NCI-H2081 treated with DMSO at 0.1 percent for 48 hours (cell line): Measurements from ENCODE around the gene GGTLC2.
"Not testable (repeated sequence)": the region's sequence is repeated elsewhere in the genome, so short reads cannot be mapped to it uniquely, and the experiment has no call there.

Experiments
- DNase-seq: peaks from one replicate; lab custom pipeline; 2025; lab: John Stamatoyannopoulos, UW

Gene GGTLC2

GRCh38 chr22:22669093-22669492, 24.7 kb downstream of the GGTLC2 start:
- no peak for DNase-seq

GRCh38 chr22:22670076-22670795, 25.8 kb downstream of the GGTLC2 start:
- no peak for DNase-seq

GRCh38 chr22:22671506-22671905, 27.1 kb downstream of the GGTLC2 start:
- DNase-seq: no peak

- DNase-seq: no peak
Measured at GRCh38 chr22:22673099-22673498, 28.7 kb downstream of the GGTLC2 start.

- DNase-seq: no peak
Measured at GRCh38 chr22:22673628-22674027, 29.2 kb downstream of the GGTLC2 start.

- DNase-seq: no peak
Measured at GRCh38 chr22:22674467-22674866, 30.1 kb downstream of the GGTLC2 start.

- no peak for DNase-seq
Measured at GRCh38 chr22:22678970-22679369, 34.6 kb downstream of the GGTLC2 start.

GRCh38 chr22:22680396-22680795, 36.0 kb downstream of the GGTLC2 start:
- no peak for DNase-seq

- no peak for DNase-seq
Measured at GRCh38 chr22:22681221-22681739, 36.9 kb downstream of the GGTLC2 start.

- no peak for DNase-seq
Measured at GRCh38 chr22:22682196-22682595, 37.8 kb downstream of the GGTLC2 start.

GRCh38 chr22:22682807-22683667, 38.6 kb downstream of the GGTLC2 start:
- DNase-seq: no peak

- DNase-seq: no peak
Measured at GRCh38 chr22:22683668-22684361, 39.4 kb downstream of the GGTLC2 start.

GRCh38 chr22:22684580-22685561, 40.5 kb downstream of the GGTLC2 start:
- DNase-seq: no peak

GRCh38 chr22:22685586-22685985, 41.2 kb downstream of the GGTLC2 start:
- DNase-seq: no peak

GRCh38 chr22:22686202-22687115, 42.0 kb downstream of the GGTLC2 start:
- DNase-seq: not testable (repeated sequence)

- no peak for DNase-seq
Measured at GRCh38 chr22:22687638-22688500, 43.5 kb downstream of the GGTLC2 start.

- no peak for DNase-seq
Measured at GRCh38 chr22:22689621-22690345, 45.4 kb downstream of the GGTLC2 start.

GRCh38 chr22:22691055-22691454, 46.6 kb downstream of the GGTLC2 start:
- no peak for DNase-seq
